Esophagus squamous epithelium (tissue), 4 donors: Measurements from ENCODE around the gene MARCHF2.
"Not testable (repeated sequence)": the region's sequence is repeated elsewhere in the genome, so short reads cannot be mapped to it uniquely, and the experiment has no call there.

Experiments used
- CTCF ChIP-seq, 6 experiments: fragments of 450-650 bp in 4 of 6; fragments of 200-600 bp in 2 of 6; sonication (generic) in 2 of 6; IDR thresholded peaks; one replicate each; pipeline ENCODE4 v1.5.1; 2016 to 2019; ENCODE audit warnings: antibody characterized with exemption in 6 of 6, mild to moderate bottlenecking in 4 of 6, moderate library complexity in 4 of 6
- POLR2A ChIP-seq, 4 donors: fragments of 450-650 bp; IDR thresholded peaks; one replicate each; pipeline ENCODE4 v1.6.1; 2017; ENCODE audit warnings: antibody characterized with exemption in 4 of 4, mild to moderate bottlenecking in 4 of 4, moderate library complexity in 3 of 4

GRCh38 chr19:8376373-8376974 lies 36.6 kb upstream of the MARCHF2 start:
- not testable (repeated sequence) for TF ChIP-seq POLR2A, CTCF (IDR thresholded peaks at IDR 0.05)
